Sigmoid colon (tissue), 4 donors: ENCODE results near the gene LTBP1.

ENCODE experiments used
- CTCF ChIP-seq, 4 experiments: fragments of 450-650 bp in 3 of 4; fragments of 200-600 bp in 1 of 4; IDR thresholded peaks; one replicate each; pipeline ENCODE4 v1.5.1; 2016 to 2019; ENCODE audit warnings: antibody characterized with exemption in 4 of 4, mild to moderate bottlenecking in 3 of 4, moderate library complexity in 2 of 4
- POLR2AphosphoS5 ChIP-seq, 4 donors: sonication (generic); formaldehyde crosslinking; IDR thresholded peaks; one replicate each; pipeline ENCODE4 v1.6.1; 2017; ENCODE audit warnings: antibody characterized with exemption in 4 of 4

DNA sequence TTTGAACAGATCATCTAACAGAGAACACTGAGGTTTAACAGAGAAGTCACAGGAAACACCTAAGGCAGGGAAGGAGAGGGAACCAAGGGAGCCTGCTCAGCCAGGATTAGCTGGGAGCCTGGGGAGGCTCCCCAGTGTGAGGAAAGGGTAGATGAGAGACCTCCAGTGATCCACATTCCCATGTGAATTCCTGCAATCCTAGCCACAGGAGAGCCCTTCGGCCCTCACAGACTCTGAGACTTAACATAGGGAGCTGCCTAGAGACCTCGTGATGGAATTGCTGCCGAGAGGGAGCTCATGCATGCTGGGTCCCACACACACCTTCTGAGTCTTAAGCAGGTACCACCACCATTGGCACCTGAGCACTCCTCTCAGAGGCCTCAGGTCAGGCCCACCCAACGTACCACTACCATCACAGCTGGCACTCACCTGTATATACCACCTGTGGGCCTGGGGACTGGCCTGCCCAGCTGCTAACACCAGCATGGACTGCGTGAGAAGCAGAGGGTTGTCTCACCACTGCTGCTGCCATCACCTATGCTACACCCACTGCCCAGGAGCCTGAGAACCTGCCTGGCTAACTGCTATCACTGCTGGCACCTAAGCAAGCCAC, 303.8 kb downstream of the LTBP1 start:
- TF ChIP-seq CTCF (IDR thresholded peaks at IDR 0.05) (no peak), POLR2AphosphoS5 (IDR thresholded peaks at IDR 0.05) (no peak)
